H9 (cell line): ENCODE measurements around the gene TMCC2. TPM values are rescaled to one million over a fixed set of nuclear protein-coding genes. Genes with fewer than 3 reads are reported as not detected.

ENCODE experiments used
- DNase-seq: peaks from one replicate; pipeline ENCODE4 v3.0.0-alpha.2; 2017
- H2AFZ ChIP-seq: one replicate; pipeline ENCODE4 v1.6.1; 2013; ENCODE audit warnings: mild to moderate bottlenecking, low read length, control low read depth, moderate library complexity
- H2AK5ac ChIP-seq: 2 replicates; pipeline ENCODE4 v1.6.1; 2013; ENCODE audit warnings: low read length, control low read depth, mixed read lengths; ENCODE audit not compliant: insufficient read length
- H2BK120ac ChIP-seq: one replicate; pipeline ENCODE4 v1.6.1; 2013; ENCODE audit warnings: low read depth, mild to moderate bottlenecking, low read length, control low read depth, inconsistent platforms; ENCODE audit not compliant: poor library complexity, severe bottlenecking
- H2BK12ac ChIP-seq: 2 replicates; pipeline ENCODE4 v1.6.1; 2013; ENCODE audit warnings: low read length, control low read depth, mixed read lengths, low read depth; ENCODE audit not compliant: insufficient read length
- H2BK15ac ChIP-seq: 2 replicates; pipeline ENCODE4 v1.6.1; 2013; ENCODE audit warnings: low read depth, low read length, control low read depth
- H2BK20ac ChIP-seq: one replicate; pipeline ENCODE4 v1.6.1; 2013; ENCODE audit warnings: low read depth, mild to moderate bottlenecking, low read length, control low read depth, inconsistent platforms; ENCODE audit not compliant: poor library complexity, severe bottlenecking
- H2BK5ac ChIP-seq: 2 replicates; pipeline ENCODE4 v1.6.1; 2013; ENCODE audit warnings: low read length, control low read depth, mixed read lengths; ENCODE audit not compliant: insufficient read length
- H3K14ac ChIP-seq: 2 replicates; pipeline ENCODE4 v1.6.1; 2013; ENCODE audit warnings: low read length, control low read depth; ENCODE audit not compliant: insufficient read depth
- H3K18ac ChIP-seq: 2 replicates; pipeline ENCODE4 v1.6.1; 2013; ENCODE audit warnings: low read depth, mild to moderate bottlenecking, mixed read lengths, low read length, control low read depth; ENCODE audit not compliant: insufficient read length
- H3K23ac ChIP-seq: 2 replicates; pipeline ENCODE4 v1.6.1; 2013; ENCODE audit warnings: low read length, control low read depth, mixed read lengths, low read depth; ENCODE audit not compliant: insufficient read length
- H3K23me2 ChIP-seq: 2 replicates; pipeline ENCODE4 v1.6.1; 2013; ENCODE audit warnings: low read depth, mild to moderate bottlenecking, mixed read lengths, low read length, control low read depth; ENCODE audit not compliant: insufficient read length, poor library complexity, severe bottlenecking
- H3K27ac ChIP-seq: 2 replicates; pipeline ENCODE4 v1.5.1; 2013; ENCODE audit warnings: low read length, control low read depth, mixed read lengths, low read depth; ENCODE audit not compliant: insufficient read length
- H3K27me3 ChIP-seq: 2 replicates; pipeline ENCODE4 v1.6.1; 2013; ENCODE audit warnings: low read length, control low read depth, inconsistent platforms; ENCODE audit not compliant: insufficient read depth
- H3K4ac ChIP-seq: 2 replicates; pipeline ENCODE4 v1.6.1; 2013; ENCODE audit warnings: low read depth, mild to moderate bottlenecking, control low read depth, inconsistent platforms, low read length, moderate library complexity
- H3K4me1 ChIP-seq: 2 replicates; pipeline ENCODE4 v1.6.1; 2013; ENCODE audit warnings: low read length, control low read depth, inconsistent platforms; ENCODE audit not compliant: insufficient read depth
- H3K4me2 ChIP-seq: 2 replicates; pipeline ENCODE4 v1.6.1; 2013; ENCODE audit warnings: low read length, control low read depth, mixed read lengths; ENCODE audit not compliant: insufficient read length, insufficient read depth
- H3K56ac ChIP-seq: 2 replicates; pipeline ENCODE4 v1.6.1; 2013; ENCODE audit warnings: low read depth, mild to moderate bottlenecking, mixed read lengths, low read length, control low read depth; ENCODE audit not compliant: insufficient read length
- H3K79me1 ChIP-seq: 2 replicates; pipeline ENCODE4 v1.6.1; 2013; ENCODE audit warnings: low read depth, mild to moderate bottlenecking, moderate library complexity, low read length, control low read depth, inconsistent platforms; ENCODE audit not compliant: insufficient read depth, poor library complexity, severe bottlenecking
- H3K79me2 ChIP-seq: 2 replicates; pipeline ENCODE4 v1.6.1; 2013; ENCODE audit warnings: low read length, control low read depth, inconsistent platforms; ENCODE audit not compliant: insufficient read depth
- H3K9ac ChIP-seq: 2 replicates; pipeline ENCODE4 v1.6.1; 2013; ENCODE audit warnings: low read length, control low read depth, mixed read lengths; ENCODE audit not compliant: insufficient read length; ENCODE audit errors: extremely low read depth
- H3K9me3 ChIP-seq: one replicate; pipeline ENCODE4 v1.6.1; 2013; ENCODE audit warnings: low read depth, low read length, inconsistent platforms; ENCODE audit not compliant: control insufficient read depth
- H3T11ph ChIP-seq: one replicate; pipeline ENCODE4 v1.6.1; 2013; ENCODE audit warnings: mild to moderate bottlenecking, low read length, control low read depth, inconsistent platforms
- H4K20me1 ChIP-seq: one replicate; pipeline ENCODE4 v1.6.1; 2013; ENCODE audit not compliant: control insufficient read depth, insufficient read length, insufficient read depth
- H4K5ac ChIP-seq: 2 replicates; pipeline ENCODE4 v1.6.1; 2013; ENCODE audit warnings: low read depth, mild to moderate bottlenecking, mixed read lengths, low read length, control low read depth; ENCODE audit not compliant: insufficient read length
- H4K8ac ChIP-seq: replicated peaks from 2 replicates; pipeline ENCODE4 v1.6.1; 2013; ENCODE audit warnings: low read length, control low read depth, mixed read lengths, low read depth; ENCODE audit not compliant: insufficient read length
- H4K91ac ChIP-seq: 2 replicates; pipeline ENCODE4 v1.6.1; 2013; ENCODE audit warnings: low read depth, mild to moderate bottlenecking, moderate library complexity, mixed read lengths, low read length, control low read depth; ENCODE audit not compliant: insufficient read length
- H3K27ac Mint-ChIP-seq, 3 experiments: 2 replicates in 2 of 3; 3 replicates in 1 of 3; pipeline ENCODE4 v1.8.0; 2020 to 2021; ENCODE audit warnings: mixed read lengths in 3 of 3, mild to moderate bottlenecking in 1 of 3, moderate library complexity in 1 of 3
- H3K27me3 Mint-ChIP-seq: 2 replicates; pipeline ENCODE4 v1.8.0; 2021; ENCODE audit warnings: low read depth, mild to moderate bottlenecking, moderate library complexity, mixed read lengths
- H3K36me3 Mint-ChIP-seq, 3 experiments: 2 replicates in 2 of 3; 3 replicates in 1 of 3; pipeline ENCODE4 v1.8.0; 2020 to 2021; ENCODE audit warnings: low read depth in 3 of 3, mixed read lengths in 3 of 3; ENCODE audit not compliant: insufficient read depth in 1 of 3
- H3K4me1 Mint-ChIP-seq, 2 experiments: 2 replicates each; pipeline ENCODE4 v1.8.0; 2020; ENCODE audit warnings: mixed read lengths in 2 of 2
- H3K4me3 Mint-ChIP-seq, 2 experiments: 2 replicates in 1 of 2; 3 replicates in 1 of 2; pipeline ENCODE4 v1.8.0; 2020 to 2021; ENCODE audit warnings: mild to moderate bottlenecking in 2 of 2, mixed read lengths in 2 of 2, moderate library complexity in 1 of 2
- H3K9me3 Mint-ChIP-seq, 2 experiments: 2 replicates in 1 of 2; 3 replicates in 1 of 2; pipeline ENCODE4 v1.8.0; 2020; ENCODE audit warnings: mild to moderate bottlenecking in 2 of 2, mixed read lengths in 2 of 2, moderate library complexity in 1 of 2
- CTCF ChIP-seq: fragments of 200-600 bp; sonication (generic); conservative IDR thresholded peaks from 3 replicates; pipeline ENCODE4 v1.8.0; 2021; ENCODE audit warnings: antibody characterized with exemption, mild to moderate bottlenecking
- WGBS: extraction: QIAGEN DNeasy Blood & Tissue Kit; methylation state at CpG from one replicate; pipeline ENCODE4 v1.1.7; 2013; ENCODE audit warnings: missing lambda C conversion rate, low lambda C conversion rate, mixed read lengths; ENCODE audit not compliant: insufficient read length; ENCODE audit errors: extremely low coverage; 5-methylcytosine and 5-hydroxymethylcytosine counted together
- total RNA-seq: library from RNA; stranded (reverse); gene quantifications from 2 replicates; pipeline ENCODE4 v1.2.1, GENCODE V29; 2021

The TMCC2 gene
- total RNA-seq, 1 experiment from 2014 or later: 11.7 TPM

- Histone ChIP-seq H4K91ac (no peak overlapping the region), H3K4ac (no peak overlapping the region), H2AFZ (no peak overlapping the region), H4K20me1 (peaks cover 2% of the 10 kb centered on the region), H3K9ac (no peak overlapping the region), H3K56ac (no peak overlapping the region), H3K27me3 (no peaks in the 10 kb centered on the region), H3K4me2 (no peak overlapping the region), H2AK5ac (no peak overlapping the region), H4K5ac (no peak overlapping the region), H2BK120ac (no peak overlapping the region), H3K27ac (no peak overlapping the region), H2BK15ac (no peak overlapping the region), H3K18ac (no peak overlapping the region), H2BK5ac (no peak overlapping the region), H3K14ac (no peak overlapping the region), H3K9me3 (no peaks in the 10 kb centered on the region), H3K4me1 (peaks cover 3% of the 10 kb centered on the region; the same call in 1 of the 2 replicates), H3K79me1 (no peaks in the 10 kb centered on the region), H2BK20ac (no peak overlapping the region), H3K23ac (no peak overlapping the region), H4K8ac (no peak overlapping the region), H3K23me2 (no peaks in the 10 kb centered on the region), H2BK12ac (no peak overlapping the region), H3K79me2 (no peaks in the 10 kb centered on the region), H3T11ph (no peak overlapping the region)
- H3K9me3 Mint-ChIP-seq: no peaks in the 10 kb centered on the region; a peak in 1 of 5 replicates
- peaks cover 34 to 50% of the 10 kb centered on the region in 2 experiments for H3K4me1 Mint-ChIP-seq
- H3K4me3 Mint-ChIP-seq: peak overlapping the region in 1 of 2 experiments; percentile 5; a peak in 1 of 5 replicates
- H3K27me3 Mint-ChIP-seq: no peaks in the 10 kb centered on the region; the same call in 1 of the 2 replicates
- H3K27ac Mint-ChIP-seq: no peak overlapping the region; a peak in 1 of 7 replicates
- no peak for TF ChIP-seq CTCF
- WGBS: no CpG with 5 or more reads among the region's 8 CpGs
- peaks cover 1 to 21% (median 16%) of the 10 kb centered on the region in 3 experiments for H3K36me3 Mint-ChIP-seq
- DNase-seq: no peak
Measured at GRCh38 chr1:205270764-205271163, 43.0 kb downstream of the TMCC2 start.
